Measurements from ENCODE around the gene SOST.

GRCh38 chr17:43788540-43788939 lies 29.9 kb upstream of the SOST start:
- no peak for TF ChIP-seq CTCF (IDR thresholded peaks at IDR 0.05)
- TF ChIP-seq POLR2AphosphoS5 (IDR thresholded peaks at IDR 0.05; ENCODE audit: low read depth, low read length): no peak
- no peak for TF ChIP-seq REST (IDR thresholded peaks at IDR 0.05; ENCODE audit: insufficient read depth in 1 of 2, low read depth in 2 of 2, low read length in 1 of 2)
- no peak for TF ChIP-seq TCF7L2 (IDR thresholded peaks at IDR 0.05; ENCODE audit: low read depth, low read length)
- no peak for TF ChIP-seq SIN3A (IDR thresholded peaks at IDR 0.05; ENCODE audit: borderline replicate concordance, insufficient read depth, low read depth, low read length)
